Inflammatory macrophage (primary cell): Measurements from ENCODE around the gene TMIGD2.
A peak's percentile ranks its signal among the peaks of the same experiment; 100 is the strongest.
"Not testable (repeated sequence)": the region's sequence is repeated elsewhere in the genome, so short reads cannot be mapped to it uniquely, and the experiment has no call there.

Source experiments
- DNase-seq, 2 donors: peaks; one replicate each; pipeline ENCODE4 v3.0.0-alpha.2; 2020 to 2022

Gene TMIGD2

DNA sequence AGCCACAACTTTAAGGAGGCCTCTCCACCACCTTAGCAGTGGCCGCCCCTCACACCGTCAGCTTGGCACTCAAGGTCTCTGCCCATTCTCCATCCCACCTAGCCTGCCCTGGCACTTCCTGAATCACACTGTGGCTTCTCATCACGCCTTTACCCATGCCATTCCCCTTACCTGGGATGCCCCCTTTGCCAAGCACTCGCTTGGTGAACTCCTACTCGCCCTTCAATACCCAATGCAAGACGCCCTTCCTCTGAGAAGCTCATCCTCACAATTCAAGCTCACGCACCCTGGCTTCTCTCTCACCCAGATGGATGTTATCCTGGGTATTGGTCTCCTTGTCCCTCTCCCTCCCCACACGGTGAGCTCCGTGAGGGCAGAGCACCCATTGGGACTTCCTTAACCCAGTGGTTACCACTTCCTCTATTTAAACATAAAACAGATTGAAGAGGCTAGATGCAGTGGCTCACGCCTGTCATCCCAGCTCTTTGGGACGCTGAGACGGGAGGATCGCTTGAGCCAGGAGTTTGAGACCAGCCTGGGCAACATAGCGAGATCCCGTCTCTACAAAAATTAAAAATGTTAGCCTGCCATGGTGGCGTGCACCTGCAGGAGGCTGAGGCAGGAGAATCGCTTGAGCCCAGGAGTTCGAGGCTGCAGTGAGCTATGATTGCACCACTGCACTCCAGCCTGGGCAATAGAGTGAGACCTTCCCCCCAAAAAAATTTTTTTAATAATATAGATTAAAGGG, 35.8 kb downstream of the TMIGD2 start:
- peak; percentile 48 to 53 for DNase-seq

DNA sequence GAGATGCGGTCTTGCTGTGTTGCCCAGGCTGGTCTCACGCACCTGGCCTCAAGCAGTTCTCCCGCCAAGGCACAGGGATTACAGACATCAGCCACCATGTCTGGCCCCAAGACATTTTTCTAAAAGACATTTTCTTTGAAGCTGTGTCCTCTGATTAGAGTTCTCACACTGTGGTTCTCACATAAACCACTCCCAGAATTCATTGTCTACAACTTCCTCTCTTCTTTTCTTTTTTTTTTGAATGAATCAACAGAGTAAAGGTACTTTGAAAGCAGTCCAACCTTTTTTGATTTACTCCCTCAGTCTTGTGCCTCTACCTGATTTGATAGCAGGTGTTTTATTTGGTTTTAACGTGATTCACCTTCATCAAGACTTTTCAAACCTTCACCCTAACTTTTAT, 37.4 kb downstream of the TMIGD2 start:
- no peak for DNase-seq

DNA sequence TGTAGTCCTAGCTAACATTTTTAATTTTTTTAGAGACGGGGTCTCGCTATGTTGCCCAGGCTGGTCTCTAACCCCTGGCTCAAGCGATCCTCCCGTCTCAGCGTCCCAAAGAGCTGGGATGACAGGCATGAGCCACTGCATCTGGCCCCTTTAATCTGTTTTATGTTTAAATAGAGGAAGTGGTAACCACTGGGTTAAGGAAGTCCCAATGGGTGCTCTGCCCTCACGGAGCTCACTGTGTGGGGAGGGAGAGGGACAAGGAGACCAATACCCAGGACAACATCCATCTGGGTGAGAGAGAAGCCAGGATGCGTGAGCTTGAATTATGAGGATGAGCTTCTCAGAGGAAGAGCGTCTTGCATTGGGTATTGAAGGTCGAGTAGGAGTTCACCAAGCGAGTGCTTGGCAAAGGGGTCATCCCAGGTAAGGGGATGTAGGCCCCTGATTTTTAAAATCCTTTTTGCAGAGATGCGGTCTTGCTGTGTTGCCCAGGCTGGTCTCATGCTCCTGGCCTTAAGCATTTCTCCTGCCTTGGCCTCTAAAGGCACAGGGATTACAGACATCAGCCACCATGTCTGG, 41.5 kb downstream of the TMIGD2 start:
- peak; percentile 51 to 58 for DNase-seq

DNA sequence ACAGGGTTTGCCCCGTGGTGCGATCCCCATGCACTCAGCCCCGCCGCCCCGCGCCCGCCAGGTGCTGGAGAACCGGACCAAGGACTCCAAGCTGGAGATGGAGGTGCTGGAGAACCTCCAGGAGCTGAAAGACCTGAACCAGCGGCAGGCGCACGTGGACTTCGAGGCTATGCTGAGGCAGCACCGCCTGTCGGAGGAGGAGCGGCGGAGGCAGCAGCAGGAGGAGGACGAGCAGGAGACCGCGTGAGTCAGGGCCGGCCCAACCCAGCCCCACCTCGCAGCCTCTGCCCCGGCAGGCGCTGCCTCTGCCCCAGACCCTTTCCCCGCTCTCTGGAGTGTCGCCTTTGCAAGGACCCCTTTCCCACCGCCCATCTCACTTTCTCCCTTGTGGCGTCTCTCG, 44.0 kb downstream of the TMIGD2 start:
- DNase-seq, result no peak

DNA sequence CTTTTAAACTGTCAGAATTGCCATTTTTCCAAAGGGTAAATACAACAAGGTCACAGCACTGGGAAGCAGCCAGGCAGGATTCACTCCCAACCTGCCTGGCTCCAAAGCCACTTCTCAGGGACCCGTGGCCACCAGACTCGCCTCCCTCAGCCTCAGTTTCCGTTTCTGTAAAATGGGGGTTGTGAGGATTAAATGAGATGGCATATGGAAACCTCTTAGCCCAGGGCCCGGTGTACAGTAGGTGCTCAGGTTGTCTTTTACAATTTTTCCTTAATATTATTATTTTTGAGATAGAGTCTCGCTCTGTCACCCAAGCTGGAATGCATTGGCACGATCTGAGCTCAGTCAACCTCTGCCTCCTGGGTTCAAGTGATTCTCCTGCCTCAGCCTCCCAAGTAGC, 45.2 kb downstream of the TMIGD2 start:
- no peak for DNase-seq

DNA sequence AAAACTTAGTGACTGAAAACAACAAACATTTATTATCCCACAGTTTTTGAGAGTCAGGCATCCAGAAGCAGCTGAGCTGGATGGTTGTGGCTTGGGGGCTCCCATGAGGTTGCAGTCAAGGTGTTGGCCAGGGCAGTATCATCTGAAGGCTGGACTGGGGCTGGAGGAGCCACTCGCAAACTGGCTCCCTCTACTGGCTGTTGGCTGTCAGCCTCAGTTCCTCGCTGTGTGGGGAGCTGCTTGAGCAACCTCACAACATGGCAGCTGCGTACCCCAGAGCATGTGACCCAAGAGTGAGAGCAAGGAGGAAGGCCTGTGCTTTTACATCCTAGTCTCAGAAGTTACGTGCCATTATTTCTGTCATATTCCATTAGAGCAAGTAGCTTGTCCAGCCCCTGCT, 45.6 kb downstream of the TMIGD2 start:
- no peak for DNase-seq

DNA sequence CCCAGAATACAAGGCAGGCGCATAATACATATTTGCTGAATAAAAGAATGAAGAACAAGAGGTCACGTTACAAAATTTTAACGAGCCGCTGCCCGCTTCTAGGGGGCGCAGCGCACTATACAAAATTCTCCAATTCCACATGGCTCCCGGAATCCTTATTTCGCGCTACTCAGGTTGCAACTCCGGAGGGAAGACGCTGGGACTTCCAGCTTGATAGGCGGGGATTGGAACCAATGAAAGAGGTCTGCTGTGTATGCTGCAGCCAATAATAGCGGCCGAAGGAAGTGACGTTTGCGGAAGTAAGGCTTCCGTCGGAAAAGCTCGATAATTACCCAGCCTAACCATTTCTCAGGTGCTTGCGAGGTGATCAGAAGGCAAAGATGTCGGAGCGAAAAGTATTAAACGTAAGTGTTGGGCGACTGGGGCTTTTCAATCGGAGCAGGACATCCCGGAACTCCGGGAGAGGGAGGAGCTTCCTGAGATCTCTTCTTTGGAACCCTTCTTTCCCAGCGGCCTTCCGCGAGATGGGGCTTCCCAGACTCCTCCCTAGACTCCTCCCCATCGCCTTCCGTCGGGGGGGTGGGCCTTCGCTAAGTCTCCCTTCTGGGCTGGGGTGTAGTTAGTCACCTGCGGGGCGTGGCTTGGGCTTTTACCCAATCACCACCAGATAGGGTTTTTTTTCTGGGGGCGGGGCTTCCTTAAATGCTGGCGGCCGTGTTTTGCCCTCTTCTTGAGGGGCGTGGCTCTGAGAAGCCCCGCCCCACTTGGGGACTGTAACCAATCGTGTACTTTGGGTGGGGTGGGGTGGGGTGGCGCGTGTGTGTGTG, 55.2 kb downstream of the TMIGD2 start, which contains the start of gene YJU2:
TSS of gene YJU2 (plus strand) at position 314 of the 827 bp plus-strand sequence. CDS start at position 381, 67 bp downstream.
- DNase-seq, result peak; percentile 100

DNA sequence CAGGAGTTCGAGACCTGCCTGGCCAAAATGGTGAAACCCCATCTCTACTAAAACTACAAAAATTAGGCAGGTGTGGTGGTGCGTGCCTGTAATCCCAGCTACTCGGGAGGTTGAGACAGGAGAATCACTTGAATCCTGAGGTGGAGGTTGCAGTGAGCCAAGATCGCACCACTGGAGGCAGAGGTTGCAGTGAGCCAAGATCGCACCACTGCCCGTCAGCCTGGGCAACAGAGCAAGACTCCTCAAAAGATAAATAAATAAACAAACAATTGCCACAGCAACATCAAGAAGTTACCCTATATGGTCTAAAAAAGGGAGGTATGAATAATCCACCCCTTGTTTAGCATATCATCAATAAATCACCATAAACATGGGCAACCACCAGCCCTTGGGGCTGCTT, 56.3 kb downstream of the TMIGD2 start:
- not testable (repeated sequence) for DNase-seq
